NCI-H1694 (cell line): ENCODE results near the gene OVOL2.
"Not testable (repeated sequence)": the region's sequence is repeated elsewhere in the genome, so short reads cannot be mapped to it uniquely, and the experiment has no call there.

ENCODE experiments used
- DNase-seq: peaks from one replicate; lab custom pipeline; 2025; lab: John Stamatoyannopoulos, UW

The OVOL2 gene

GRCh38 chr20:18057101-18057993 lies at the start of gene OVOL2:
OVOL2 (minus strand) TSS chr20:18057916; CDS start chr20:18057634, 282 bp downstream.
- no peak for DNase-seq

DNA sequence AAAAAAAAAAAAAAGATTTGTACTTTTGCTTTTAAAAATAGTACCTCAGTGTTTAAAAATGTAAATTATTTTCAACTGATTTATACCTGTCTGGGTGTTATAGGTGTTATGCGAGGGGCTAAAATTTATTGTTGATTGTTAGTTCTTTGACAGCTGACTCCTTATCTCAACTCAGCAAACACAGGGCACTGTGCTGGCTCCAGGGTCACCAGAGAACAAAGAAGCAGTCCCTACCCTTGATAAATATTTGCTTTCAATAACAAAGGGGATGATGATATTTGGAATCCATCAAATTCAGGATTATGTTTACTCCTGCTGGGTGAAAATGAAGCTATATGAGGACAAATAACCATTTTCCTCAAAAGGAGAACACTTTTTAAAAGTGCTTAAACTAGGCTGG lies 45.8 kb upstream of the OVOL2 start:
- DNase-seq: no peak

DNA sequence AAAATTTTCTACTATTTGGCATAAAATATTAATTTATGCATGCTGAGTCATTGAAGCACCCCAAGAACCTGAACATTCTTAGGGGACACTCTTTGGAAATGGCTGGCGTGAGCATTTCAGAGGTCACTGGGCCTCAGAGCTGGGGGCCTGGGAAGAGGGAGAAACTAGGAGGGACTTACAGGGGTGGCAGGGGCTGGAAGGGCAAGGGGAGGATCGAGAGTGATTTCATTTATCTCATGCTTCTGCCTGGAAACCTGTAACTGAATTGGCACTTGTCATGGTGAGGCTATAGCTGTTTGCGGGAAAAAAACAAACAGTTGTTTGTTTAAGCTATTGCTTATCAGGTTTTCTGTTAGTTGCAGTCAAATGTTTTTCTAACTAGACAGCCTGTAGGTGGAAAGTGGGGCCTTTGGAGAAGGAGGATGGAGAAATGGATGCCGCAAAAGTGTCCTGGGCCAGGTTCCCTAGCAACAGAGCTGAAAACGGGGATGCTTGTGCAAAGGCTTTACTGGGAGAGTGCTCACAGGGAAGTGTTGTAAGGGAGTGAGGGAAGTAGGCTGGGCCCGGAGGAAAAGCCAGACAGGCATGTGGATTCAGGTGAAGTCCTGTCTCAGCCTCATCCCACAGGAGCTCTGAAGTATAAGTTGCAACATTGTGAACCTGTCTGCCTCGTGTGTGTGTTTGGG lies 43.6 kb upstream of the OVOL2 start:
- DNase-seq: no peak

GRCh38 chr20:18100569-18100968 lies 42.9 kb upstream of the OVOL2 start:
- DNase-seq: not testable (repeated sequence)

GRCh38 chr20:18094191-18094590 lies 36.5 kb upstream of the OVOL2 start:
- no peak for DNase-seq

GRCh38 chr20:18093388-18093787 lies 35.7 kb upstream of the OVOL2 start:
- no peak for DNase-seq

DNA sequence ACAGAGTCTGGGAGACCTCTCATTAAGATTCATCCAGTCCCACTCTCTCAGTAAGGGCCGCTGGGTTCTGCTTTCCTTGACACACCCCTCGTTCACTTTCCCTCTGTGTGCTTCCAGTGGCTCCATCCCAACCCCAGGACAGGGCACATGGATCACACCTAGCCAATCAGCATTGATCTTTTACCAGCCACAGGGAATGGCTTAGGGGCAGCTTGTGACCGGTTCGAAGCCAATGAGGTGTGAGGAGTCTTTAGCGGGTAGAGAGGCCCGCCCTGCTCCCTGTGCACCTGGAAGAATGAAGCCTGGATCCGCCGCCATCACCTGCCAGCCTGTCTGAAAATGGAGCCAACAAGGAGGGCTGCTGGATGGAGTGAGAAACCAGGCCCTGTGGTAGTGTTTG lies 35.2 kb upstream of the OVOL2 start:
- DNase-seq: no peak

DNA sequence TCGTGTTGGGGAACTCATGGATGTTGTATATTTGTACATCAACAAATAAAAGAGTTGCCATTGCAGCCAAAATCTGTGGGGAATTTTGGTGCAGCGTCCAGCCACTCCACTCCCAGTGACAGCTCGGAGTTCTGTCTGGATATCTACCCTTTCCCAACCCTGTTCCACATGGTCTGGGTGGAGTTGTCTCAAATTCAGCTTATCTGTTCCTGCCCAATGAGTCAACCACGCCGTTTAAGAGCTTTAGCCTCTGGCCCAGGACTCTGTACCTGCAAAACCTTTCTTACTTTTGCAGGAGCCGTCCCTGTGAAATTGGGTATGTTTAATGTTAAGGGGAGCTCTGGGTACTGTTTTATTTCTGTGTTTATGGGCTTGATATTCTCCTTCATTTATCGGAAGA lies 33.9 kb upstream of the OVOL2 start:
- DNase-seq: no peak

- no peak for DNase-seq
Measured at GRCh38 chr20:18090477-18090876, 32.8 kb upstream of the OVOL2 start.

DNA sequence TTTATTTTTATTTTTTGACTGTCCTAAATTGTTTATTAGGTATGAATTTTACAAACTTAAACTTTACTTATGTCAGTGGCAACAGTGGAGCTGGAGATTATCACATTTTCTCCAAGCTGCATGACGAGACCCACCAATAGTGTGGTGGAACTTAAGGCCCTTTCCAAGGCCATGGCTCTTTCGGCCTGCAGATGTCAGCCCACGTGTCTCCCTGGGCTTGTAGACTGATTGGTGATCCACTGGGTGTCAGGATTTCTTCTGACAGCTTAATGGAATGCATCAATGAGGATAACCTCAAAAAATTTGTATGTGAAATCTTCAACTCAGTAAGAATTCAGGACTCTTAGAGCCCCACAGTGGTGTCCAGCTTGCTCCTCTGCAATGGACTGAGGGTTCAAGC lies 32.3 kb upstream of the OVOL2 start:
- DNase-seq: no peak

- DNase-seq: not testable (repeated sequence)
Measured at GRCh38 chr20:18088841-18089240, 31.1 kb upstream of the OVOL2 start.

DNA sequence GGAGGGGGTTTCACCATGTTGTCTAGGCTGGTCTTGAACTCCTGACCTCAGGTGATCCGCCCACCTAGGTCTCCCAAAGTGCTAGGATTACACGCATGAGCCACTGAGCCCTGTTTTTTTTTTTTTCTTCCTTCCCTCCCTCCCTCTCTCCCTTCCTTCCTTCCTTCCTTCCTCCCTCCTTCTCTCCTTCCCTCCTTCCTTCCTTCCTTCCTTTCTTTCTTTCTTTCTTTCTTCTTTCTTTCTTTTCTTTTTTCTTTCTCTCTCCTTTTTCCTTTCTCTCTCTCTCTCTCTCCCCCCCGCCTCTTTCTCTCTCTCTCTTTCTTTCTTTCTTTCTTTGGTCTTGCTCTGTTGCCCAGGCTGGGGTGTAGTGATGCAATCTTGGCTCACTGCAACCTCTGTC lies 30.6 kb upstream of the OVOL2 start:
- DNase-seq: not testable (repeated sequence)

DNA sequence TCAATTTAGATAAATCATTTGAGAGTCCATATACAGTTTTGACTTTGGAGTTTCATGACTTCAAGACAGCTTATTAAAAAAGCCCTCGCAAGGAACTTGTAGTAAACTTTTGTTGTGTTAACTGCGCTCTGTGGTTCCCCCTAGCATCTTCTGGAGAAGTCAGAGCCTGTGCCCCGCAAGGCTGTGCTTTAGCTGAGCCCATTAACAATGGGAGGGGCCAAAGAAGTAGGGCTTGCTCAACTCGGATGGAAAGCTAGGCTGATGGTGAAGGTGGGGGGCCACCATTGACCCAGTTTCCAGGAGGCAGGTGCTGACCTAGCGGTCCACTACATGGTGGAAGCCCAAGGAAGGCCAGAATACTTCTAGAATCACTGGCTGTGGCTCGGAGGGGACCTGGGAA lies 29.3 kb upstream of the OVOL2 start:
- DNase-seq: no peak

GRCh38 chr20:18080836-18081235 lies 23.1 kb upstream of the OVOL2 start:
- DNase-seq: not testable (repeated sequence)

GRCh38 chr20:18079756-18080353 lies 22.1 kb upstream of the OVOL2 start:
- DNase-seq: no peak

- no peak for DNase-seq
Measured at GRCh38 chr20:18077157-18077556, 19.4 kb upstream of the OVOL2 start.

GRCh38 chr20:18072532-18072931 lies 14.8 kb upstream of the OVOL2 start:
- no peak for DNase-seq

GRCh38 chr20:18066421-18067333 lies 9.0 kb upstream of the OVOL2 start:
- no peak for DNase-seq

GRCh38 chr20:18063676-18064075 lies 6.0 kb upstream of the OVOL2 start:
- no peak for DNase-seq

DNA sequence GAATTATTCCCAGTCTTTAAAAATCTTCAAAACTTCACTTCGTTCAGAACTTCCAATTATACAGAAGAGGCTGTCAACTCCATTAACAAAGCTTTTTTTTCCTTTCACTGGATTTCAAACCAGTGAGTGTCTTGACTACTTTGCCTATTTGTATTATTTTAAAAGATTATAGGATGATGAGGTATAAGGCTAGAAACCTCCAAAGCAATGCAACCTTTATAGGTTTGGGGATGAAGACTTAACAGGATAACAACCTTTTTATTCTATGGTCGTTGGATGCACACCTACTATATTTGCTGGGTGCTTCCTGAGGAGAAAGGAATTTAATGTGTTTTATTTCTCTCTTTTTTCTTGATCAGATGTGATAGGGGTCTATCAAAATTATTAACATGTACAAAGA lies 1.9 kb upstream of the OVOL2 start:
- no peak for DNase-seq

- no peak for DNase-seq
Measured at GRCh38 chr20:18058661-18059467, 1.1 kb upstream of the OVOL2 start.
